ENCODE data around the gene PPM1F.
"Not testable (repeated sequence)": the region's sequence is repeated elsewhere in the genome, so short reads cannot be mapped to it uniquely, and the experiment has no call there.

PPM1F gene

GRCh38 chr22:21944871-21945270 lies 7.8 kb downstream of the PPM1F start:
- POLR2A ChIA-PET = no interaction called here
- CTCF ChIA-PET = interaction anchor here (3.9 to 20.0 kb wide), 3 partner anchors 7 to 232 kb away, joined by 33 to 268 read pairs (median 114); partner anchors contain the start of gene PPM1F
- TF ChIP-seq CTCF (IDR thresholded peaks at IDR 0.05; ENCODE audit: insufficient read depth, low read length, missing control alignments) = no peak
- DNase-seq (ENCODE audit: low read depth, low spot score) = no peak
- H3K4me3 ChIP-seq (ENCODE audit: low read depth, low read length) = no peak overlapping the region

GRCh38 chr22:21943571-21944448 lies 8.8 kb downstream of the PPM1F start:
- ChIA-PET CTCF (interaction anchor here (0.9 to 20.0 kb wide), 3 partner anchors 8 to 244 kb away, joined by 3 to 268 read pairs (median 114); partner anchors contain the start of gene PPM1F), POLR2A (no interaction called here)
- TF ChIP-seq CTCF (IDR thresholded peaks at IDR 0.05; ENCODE audit: insufficient read depth, low read length, missing control alignments) = no peak
- no peak overlapping the region for H3K4me3 ChIP-seq (ENCODE audit: low read depth, low read length)
- DNase-seq (ENCODE audit: low read depth, low spot score) = no peak

GRCh38 chr22:21942407-21943343 lies 10.0 kb downstream of the PPM1F start:
- DNase-seq (ENCODE audit: low read depth, low spot score) = no peak
- H3K4me3 ChIP-seq (ENCODE audit: low read depth, low read length) = no peak overlapping the region
- ChIA-PET POLR2A (interaction anchor here (0.7 kb wide), 1 partner anchor 224 kb away, joined by 5 read pairs; no protein-coding TSS in a partner anchor), CTCF (interaction anchor here (0.6 to 20.0 kb wide), 4 partner anchors 9 to 243 kb away, joined by 3 to 268 read pairs (median 58); partner anchors contain the start of gene PPM1F)
- no peak for TF ChIP-seq CTCF (IDR thresholded peaks at IDR 0.05; ENCODE audit: insufficient read depth, low read length, missing control alignments)

- no peak for DNase-seq (ENCODE audit: low read depth, low spot score)
- TF ChIP-seq CTCF (IDR thresholded peaks at IDR 0.05; ENCODE audit: insufficient read depth, low read length, missing control alignments) = no peak
- POLR2A ChIA-PET = no interaction called here
- CTCF ChIA-PET = interaction anchor here (0.6 to 20.0 kb wide), 3 partner anchors 10 to 229 kb away, joined by 3 to 268 read pairs (median 114); partner anchors contain the start of gene PPM1F
- H3K4me3 ChIP-seq (ENCODE audit: low read depth, low read length) = no peak overlapping the region
These were observed 10.7 kb downstream of the PPM1F start for GRCh38 chr22:21941921-21942320.

GRCh38 chr22:21940521-21940920 lies 12.1 kb downstream of the PPM1F start:
- no peak for DNase-seq (ENCODE audit: low read depth, low spot score)
- TF ChIP-seq CTCF (IDR thresholded peaks at IDR 0.05; ENCODE audit: insufficient read depth, low read length, missing control alignments) = no peak
- POLR2A ChIA-PET = interaction anchor here (1.1 to 1.2 kb wide), 2 partner anchors 12 to 294 kb away, joined by 3 to 4 read pairs; partner anchors contain the start of gene PPM1F
- H3K4me3 ChIP-seq (ENCODE audit: low read depth, low read length) = no peak overlapping the region
- CTCF ChIA-PET = interaction anchor here (0.7 to 20.0 kb wide), 6 partner anchors 11 to 232 kb away, joined by 3 to 268 read pairs (median 4); partner anchors contain the start of gene PPM1F

GRCh38 chr22:21939935-21940334 lies 12.7 kb downstream of the PPM1F start:
- POLR2A ChIA-PET = interaction anchor here (1.1 to 1.2 kb wide), 2 partner anchors 13 to 293 kb away, joined by 3 to 4 read pairs; partner anchors contain the start of gene PPM1F
- CTCF ChIA-PET = interaction anchor here (0.7 to 20.0 kb wide), 8 partner anchors 7 to 242 kb away, joined by 3 to 268 read pairs (median 18); partner anchors contain the start of gene PPM1F
- DNase-seq (ENCODE audit: low read depth, low spot score); H3K4me3 ChIP-seq (ENCODE audit: low read depth, low read length): not testable (repeated sequence)
